OCI-LY3 (cell line): ENCODE data around the gene NUDT1.

ENCODE experiments used
- CTCF ChIP-seq: fragments of 200-600, 300-600 bp; sonication (generic); IDR thresholded peaks from 2 replicates; pipeline ENCODE4 v1.5.1; 2014; ENCODE audit warnings: antibody characterized with exemption, low read length, low read depth
- EZH2phosphoT487 ChIP-seq: fragments of 200-600 bp; shearing (Covaris generic); IDR thresholded peaks from 2 replicates; pipeline ENCODE4 v1.6.1; 2018; ENCODE audit warnings: antibody characterized with exemption, mixed run types, low read depth

GRCh38 chr7:2259480-2259879 lies 17.5 kb downstream of the NUDT1 start:
- TF ChIP-seq CTCF, result no peak
- TF ChIP-seq EZH2phosphoT487, result no peak
